CD4-positive, alpha-beta T cell treated with Interleukin-17A for 4 hours (primary cell): ENCODE data around the gene OSCAR.

Source experiments
- DNase-seq: peaks from one replicate; pipeline ENCODE4 v3.0.0-alpha.2; 2020; ENCODE audit warnings: mixed read lengths

The OSCAR gene

DNA sequence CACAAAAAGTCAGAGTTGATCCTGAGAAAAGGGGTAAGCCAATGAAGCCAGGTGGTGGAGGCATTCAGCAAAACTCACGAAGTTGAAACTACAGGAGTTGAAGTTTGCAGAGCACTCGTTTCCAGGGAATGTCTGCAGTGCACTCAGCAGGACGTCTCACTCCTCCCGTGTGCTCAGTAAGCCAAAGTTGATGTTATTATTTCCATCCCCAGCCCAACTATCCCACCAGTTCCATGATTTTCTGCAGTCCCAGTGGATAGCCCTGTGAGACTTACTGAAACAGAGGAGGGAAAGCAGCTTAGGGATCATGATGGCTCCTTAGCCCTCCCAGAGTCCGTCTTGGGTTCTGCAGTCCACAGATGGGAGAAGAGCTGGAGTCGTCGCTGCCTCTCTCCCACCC lies 19.6 kb downstream of the OSCAR start, which contains the start of gene TARM1:
TSS of gene TARM1 (minus strand) at position 334 of the 400 bp plus-strand sequence. CDS start at position 309, 25 bp downstream.
- DNase-seq: no peak

GRCh38 chr19:54077334-54077733 lies 23.3 kb downstream of the OSCAR start:
- no peak for DNase-seq

- no peak for DNase-seq
Observed at GRCh38 chr19:54074851-54075250, 25.8 kb downstream of the OSCAR start.

- no peak for DNase-seq
Observed at GRCh38 chr19:54073829-54074228, 26.8 kb downstream of the OSCAR start.

DNA sequence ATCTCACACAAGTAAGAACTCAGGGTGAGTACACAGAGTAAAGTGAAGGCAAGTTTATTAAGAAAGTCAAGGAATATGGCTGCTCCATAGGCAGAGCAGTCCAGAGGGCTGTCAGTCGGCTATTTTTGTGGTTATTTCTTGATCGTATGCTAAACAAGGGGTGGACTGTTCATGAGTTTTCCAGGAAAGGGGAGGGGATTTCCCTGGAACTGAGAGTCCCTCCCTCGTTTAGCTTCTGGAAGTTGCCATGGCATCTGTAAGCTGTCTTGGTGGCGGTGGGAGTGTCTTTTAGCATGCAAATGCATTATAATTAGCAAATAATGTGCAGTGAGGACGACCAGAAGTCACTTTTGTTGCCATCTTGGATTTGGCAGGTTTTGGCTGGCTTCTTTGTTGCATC lies 31.1 kb downstream of the OSCAR start:
- no peak for DNase-seq

DNA sequence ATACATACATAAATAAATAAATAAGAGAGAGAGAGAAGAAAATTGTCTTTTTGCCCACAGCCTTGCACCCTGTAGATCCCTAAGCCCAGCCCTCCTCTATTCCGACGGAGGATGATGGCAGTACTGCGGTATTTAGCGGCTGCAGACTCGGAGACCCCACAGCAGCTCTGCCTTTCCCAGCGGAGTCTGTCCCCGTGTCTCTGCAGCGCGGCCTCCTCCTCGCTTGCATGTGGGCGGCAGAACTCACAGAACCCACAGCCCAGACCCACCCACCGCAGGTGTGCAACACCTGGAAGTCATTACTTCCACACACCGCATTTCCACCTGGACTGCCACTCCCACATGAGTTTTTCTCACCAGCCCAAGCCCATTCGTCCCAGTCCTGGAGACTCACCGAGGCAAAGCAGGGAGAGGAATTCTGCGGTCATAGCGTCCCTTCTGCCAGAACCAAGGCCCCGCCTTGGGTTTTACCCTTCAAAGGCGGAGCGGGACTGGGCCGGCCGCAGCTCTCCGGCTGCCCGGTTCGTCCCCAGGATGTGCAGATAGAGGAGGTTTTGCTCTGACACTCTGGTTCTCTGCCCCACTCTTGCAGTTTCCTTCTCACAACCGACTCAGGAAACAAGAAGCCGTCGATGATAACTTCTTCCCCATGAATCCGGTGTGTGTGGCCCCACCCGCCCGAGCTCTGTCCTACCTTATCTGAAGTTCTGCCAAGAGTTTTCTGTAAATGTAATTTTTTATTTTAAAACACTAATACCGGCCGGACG lies 37.1 kb downstream of the OSCAR start, which contains the start of gene VSTM1:
TSS of gene VSTM1 (minus strand) at position 548 of the 767 bp plus-strand sequence. CDS start at position 428, 120 bp downstream.
- no peak for DNase-seq

GRCh38 chr19:54062643-54063042 lies 38.0 kb downstream of the OSCAR start:
- no peak for DNase-seq

- DNase-seq: no peak
Observed at GRCh38 chr19:54047616-54048015, 53.0 kb downstream of the OSCAR start.

DNA sequence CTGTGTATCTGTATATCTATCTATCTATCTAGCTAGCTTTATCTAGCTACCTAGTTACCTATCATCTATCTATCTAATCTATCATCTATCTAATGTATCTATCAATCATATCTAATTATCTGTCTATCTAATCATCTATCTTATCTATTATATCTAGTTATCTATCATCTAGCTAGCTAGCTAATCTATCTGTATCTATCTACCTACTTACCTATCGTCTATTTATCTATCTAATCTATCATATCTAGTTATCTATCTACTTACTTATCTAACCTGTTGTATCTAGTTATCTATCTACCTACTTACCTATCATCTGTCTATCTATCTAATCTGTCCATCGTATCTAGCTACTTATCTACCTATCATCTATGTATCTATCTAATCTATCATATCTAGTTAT lies 54.8 kb downstream of the OSCAR start:
- no peak for DNase-seq
